CD4-positive, alpha-beta T cell treated with Interleukin-6 at 100 ng/mL for 8 hours (primary cell): ENCODE measurements around the gene CAMK1G.
A peak's percentile ranks its signal among the peaks of the same experiment; 100 is the strongest.

Experiments used
- DNase-seq: peaks from one replicate; pipeline ENCODE4 v3.0.0-alpha.2; 2020; ENCODE audit warnings: mixed read lengths, low spot score

The CAMK1G gene

DNA sequence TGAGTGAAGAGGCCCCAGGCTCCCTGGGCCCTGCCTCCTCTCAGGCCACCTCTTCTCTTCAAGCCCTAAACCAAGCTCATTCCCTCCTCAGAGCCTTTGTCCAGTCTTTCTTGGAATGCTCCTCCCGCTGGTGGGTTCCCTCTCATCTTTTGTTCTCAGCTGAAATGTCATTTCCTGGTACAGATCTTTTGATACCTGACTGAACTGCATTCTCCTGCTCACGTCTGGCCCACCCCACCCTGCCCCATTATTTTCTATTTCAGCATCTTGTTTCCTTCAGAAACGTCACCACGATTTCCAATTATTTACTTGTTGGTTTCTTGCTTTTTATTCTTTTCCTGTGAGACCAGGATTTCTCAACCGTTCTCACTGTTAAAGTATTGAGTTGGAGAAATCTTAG is 52.3 kb downstream of the CAMK1G start:
- DNase-seq = no peak

DNA sequence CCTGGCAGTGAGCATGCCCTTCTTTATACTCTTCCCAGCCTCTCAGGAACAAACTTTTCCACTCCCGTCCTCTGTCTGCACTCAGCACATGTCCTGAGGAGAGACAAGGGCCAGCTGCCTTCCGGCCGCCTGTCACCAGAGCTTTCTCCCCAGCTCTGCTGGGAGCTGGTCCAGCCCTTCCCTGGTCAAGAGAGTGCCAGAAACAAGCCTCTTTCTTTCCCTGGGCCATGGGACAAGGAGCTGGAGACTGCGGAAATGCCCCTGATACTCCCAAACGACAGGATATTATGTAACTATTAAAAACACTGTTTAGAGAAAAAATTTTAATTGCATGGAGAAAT is 58.3 kb downstream of the CAMK1G start:
- DNase-seq = no peak

GRCh38 chr1:209642816-209643215 is 59.3 kb downstream of the CAMK1G start:
- no peak for DNase-seq

GRCh38 chr1:209643285-209644020 is 59.9 kb downstream of the CAMK1G start:
- no peak for DNase-seq

GRCh38 chr1:209645574-209646452 is 62.3 kb downstream of the CAMK1G start:
- no peak for DNase-seq

GRCh38 chr1:209646558-209646957 is 63.0 kb downstream of the CAMK1G start:
- no peak for DNase-seq

GRCh38 chr1:209647156-209647555 is 63.6 kb downstream of the CAMK1G start:
- DNase-seq = no peak

- DNase-seq = no peak
These were observed 64.8 kb downstream of the CAMK1G start for GRCh38 chr1:209648346-209648745.

GRCh38 chr1:209648931-209649776 is 65.6 kb downstream of the CAMK1G start:
- no peak for DNase-seq

GRCh38 chr1:209650454-209650853 is 66.9 kb downstream of the CAMK1G start:
- DNase-seq = no peak

DNA sequence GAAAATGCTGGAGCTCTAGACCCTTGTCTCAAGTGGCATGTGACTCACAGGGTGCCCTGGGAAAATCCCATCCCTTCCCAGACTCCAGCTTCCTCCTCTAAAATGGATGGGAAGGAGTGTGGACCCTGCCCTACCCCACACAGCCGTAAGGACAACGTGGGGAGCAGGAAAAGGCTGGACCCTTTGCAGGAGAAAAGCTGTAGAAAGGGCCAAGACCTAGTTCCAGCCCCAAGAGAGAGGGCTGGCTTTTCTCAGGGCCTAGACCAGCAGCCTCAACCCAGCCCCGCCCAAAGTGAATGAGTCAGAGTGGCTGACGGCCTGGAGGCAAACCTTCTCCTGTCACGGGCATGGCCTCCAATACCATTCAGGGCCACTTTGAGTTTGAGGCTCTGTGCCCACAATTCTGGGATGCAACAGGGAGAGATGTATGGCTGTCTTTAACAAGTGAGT is 67.6 kb downstream of the CAMK1G start:
- DNase-seq = peak; percentile 53

GRCh38 chr1:209652121-209652735 is 68.7 kb downstream of the CAMK1G start, which contains the start of gene LAMB3:
TSS of gene LAMB3 (minus strand) at chr1:209652425. CDS start at chr1:209650944, 1,481 bp downstream.
- DNase-seq = no peak

DNA sequence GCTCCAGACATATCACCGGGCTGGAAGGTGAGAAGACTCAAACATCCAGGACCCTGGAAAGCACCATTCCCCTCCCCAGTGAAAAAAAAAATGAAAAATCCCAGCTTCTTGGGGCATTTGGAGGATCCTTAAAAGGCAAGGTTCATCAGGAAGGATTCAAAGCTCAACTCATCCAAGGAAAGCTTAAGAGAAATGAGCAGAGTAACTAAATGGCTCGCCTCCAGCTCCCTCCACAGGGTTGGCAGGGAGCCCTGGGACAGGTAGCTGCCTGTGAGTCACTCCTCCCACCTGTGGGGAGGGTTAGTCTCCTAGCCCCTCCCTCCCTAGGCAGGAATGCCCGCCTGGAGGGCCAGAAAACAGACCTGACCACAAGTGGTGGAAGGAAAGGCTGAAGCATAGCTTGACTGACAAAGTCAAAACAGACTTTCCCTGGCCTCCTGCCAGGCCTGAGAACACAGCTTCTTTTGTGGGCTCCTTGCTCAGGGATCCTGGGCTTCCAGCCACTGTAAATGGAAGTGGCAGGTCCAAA is 69.4 kb downstream of the CAMK1G start:
- peak; percentile 11 for DNase-seq

- DNase-seq = no peak
These were observed 70.4 kb downstream of the CAMK1G start for GRCh38 chr1:209653915-209654351.

- no peak for DNase-seq
These were observed 72.1 kb downstream of the CAMK1G start for GRCh38 chr1:209655411-209656231.

DNA sequence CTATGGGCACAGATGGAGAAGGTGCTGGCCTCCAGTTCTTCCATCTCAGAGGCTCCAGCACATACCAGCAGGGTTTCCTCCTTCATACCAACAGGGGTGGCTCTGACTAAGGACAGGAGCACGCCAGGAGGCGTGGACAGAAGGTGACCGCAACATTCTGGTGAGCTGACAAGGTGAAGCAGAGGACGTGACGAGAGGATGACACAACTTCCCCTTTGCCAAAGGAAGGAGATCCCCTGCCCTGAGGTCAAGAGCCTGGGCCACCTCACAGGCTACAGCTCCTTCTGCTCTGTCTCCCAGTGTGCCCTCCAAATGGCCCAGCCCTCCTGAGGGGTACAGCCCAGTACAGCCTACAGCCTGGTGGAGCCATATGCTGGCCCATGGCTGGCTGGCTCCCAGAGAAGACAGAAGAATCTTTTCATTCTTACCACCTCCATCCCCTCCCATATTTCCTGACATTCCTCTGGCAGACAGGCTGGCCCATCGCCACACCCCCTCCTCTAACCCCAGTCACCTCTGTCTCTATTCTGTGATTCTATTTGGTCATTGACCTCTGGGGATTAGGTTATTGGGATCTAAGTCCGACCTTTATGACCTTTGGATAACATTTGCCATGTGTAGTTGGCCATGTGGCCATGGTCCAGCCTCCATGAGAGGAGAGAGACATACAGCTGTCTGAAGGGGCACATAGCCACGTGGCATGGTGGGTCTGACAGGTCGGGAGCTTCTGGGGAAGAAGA is 73.8 kb downstream of the CAMK1G start:
- DNase-seq = no peak

DNA sequence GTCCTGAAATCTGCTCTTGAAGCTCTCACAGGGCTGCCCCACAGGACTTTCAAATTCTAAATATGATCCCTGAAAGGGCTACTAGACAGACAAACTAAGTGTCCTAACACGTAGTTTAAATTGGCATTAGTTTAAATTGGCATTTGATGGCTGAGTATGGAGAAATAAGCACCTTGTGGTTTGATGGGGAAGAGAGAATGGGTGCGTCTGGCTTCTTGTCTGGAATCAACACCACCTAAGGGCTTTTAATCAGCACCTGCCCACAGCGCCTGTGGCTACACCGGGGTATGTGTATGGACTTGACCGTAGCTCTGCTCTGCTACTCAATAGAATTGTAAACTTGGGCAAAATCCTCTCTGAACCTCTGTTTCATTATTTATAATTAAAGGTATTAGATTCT is 74.4 kb downstream of the CAMK1G start:
- DNase-seq = no peak

GRCh38 chr1:209659909-209660308 is 76.4 kb downstream of the CAMK1G start:
- DNase-seq = no peak

- DNase-seq = no peak
These were observed 77.6 kb downstream of the CAMK1G start for GRCh38 chr1:209661071-209661470.

GRCh38 chr1:209662879-209663327 is 79.4 kb downstream of the CAMK1G start:
- DNase-seq = no peak
